Measurements from ENCODE around the gene CYP4F3. TPM values are rescaled to one million over a fixed set of nuclear protein-coding genes. Genes with fewer than 3 reads are reported as not detected.
"Not testable (repeated sequence)": the region's sequence is repeated elsewhere in the genome, so short reads cannot be mapped to it uniquely, and the experiment has no call there.

CYP4F3 gene, protein sequence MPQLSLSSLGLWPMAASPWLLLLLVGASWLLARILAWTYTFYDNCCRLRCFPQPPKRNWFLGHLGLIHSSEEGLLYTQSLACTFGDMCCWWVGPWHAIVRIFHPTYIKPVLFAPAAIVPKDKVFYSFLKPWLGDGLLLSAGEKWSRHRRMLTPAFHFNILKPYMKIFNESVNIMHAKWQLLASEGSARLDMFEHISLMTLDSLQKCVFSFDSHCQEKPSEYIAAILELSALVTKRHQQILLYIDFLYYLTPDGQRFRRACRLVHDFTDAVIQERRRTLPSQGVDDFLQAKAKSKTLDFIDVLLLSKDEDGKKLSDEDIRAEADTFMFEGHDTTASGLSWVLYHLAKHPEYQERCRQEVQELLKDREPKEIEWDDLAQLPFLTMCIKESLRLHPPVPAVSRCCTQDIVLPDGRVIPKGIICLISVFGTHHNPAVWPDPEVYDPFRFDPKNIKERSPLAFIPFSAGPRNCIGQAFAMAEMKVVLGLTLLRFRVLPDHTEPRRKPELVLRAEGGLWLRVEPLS
- 0.27 TPM for total RNA-seq

DNA sequence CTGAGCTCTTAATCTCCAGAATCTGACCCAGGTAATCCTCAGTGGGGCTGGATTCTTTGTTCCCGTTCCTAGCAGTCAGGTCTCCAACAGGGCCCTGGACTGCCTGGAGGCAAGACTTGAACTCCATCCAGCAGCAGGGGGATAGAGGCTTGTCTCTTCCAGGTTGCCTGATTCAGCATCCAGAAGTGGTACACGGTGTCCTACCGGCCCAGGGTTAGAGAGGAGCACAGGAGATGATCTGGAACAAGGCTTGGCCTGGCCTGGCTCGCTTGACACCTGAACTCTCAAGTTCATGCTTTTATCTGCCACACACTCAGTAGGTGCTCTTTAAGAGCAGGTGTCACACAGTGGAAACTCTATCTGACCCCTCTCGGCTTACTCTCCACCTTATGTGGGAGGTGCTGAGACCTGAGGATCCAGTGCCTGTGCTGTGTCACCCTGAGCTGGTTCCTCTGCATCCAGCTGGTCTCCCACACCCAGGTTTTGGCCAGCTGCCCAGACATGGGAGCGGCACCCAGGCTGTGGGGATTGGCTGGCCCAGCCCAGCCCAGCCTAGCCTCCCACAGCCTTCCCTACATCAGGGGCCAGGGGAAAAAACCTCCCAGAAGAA, at the start of gene CYP4F3:
TSS of gene CYP4F3 (plus strand) at position 604 of the 610 bp plus-strand sequence. CDS start 519 bp downstream, outside the sequence.
- peak in 1 of 3 donors; percentile 26 for DNase-seq (ENCODE audit: low read depth in 2 of 3, low spot score in 2 of 3)

DNA sequence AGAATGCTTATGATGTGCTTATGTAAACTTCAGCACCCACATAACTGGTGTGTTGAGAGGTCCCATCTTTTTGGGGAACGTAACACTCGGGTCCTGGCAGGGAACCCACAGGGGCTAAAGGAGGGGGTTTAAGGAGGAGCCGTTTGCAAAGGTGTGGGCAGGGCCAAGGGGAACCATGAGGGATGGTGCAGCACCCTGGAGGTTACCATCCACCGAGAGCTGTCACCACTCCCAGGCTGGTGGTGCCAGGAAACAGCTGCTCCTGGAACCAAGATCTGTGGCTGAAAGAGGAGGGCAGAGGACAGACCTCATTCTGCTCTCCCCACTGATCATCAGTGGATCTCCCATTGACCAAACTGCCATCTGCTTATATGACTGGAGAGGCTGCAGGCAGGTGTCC, 48.9 kb upstream of the CYP4F3 start:
- no peak for DNase-seq (ENCODE audit: low read depth in 2 of 3, low spot score in 2 of 3)

DNA sequence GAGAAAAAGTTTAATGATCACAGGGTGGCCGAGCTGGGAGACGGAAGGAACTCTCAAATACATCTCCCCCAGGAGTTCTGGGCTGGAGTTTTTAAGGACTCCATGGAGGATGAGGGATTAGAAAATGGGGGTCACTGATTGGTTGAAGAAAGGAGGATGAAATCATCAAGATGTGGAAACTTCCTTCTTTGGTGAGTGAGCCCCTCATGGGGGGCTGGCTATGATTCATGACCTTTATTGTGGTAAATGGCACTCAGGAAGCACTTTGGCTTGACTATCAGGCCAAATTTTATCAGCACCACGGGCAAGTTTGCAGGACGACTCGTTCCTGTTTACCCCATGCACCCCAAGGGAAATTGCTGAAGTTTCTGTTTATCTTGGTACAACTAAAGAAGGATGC, 48.2 kb upstream of the CYP4F3 start:
- peak in 1 of 3 donors; percentile 22 for DNase-seq (ENCODE audit: low read depth in 2 of 3, low spot score in 2 of 3)

DNA sequence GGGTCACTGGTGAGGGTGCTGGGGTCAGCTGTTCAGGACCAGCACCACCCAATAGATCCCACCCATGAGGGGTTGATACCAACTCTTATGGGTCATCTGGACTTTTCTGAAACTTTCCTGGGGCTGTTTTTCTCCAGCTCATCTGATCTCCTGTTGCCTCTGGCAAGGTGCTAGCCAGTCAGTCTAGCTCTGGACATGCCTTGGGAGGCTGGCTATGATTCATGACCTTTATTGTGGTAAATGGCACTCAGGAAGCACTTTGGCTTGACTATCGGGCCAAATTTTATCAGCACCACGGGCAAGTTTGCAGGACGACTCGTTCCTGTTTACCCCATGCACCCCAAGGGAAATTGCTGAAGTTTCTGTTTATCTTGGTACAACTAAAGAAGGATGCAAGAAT, 46.9 kb upstream of the CYP4F3 start:
- DNase-seq (ENCODE audit: low read depth in 2 of 3, low spot score in 2 of 3) = not testable (repeated sequence)

DNA sequence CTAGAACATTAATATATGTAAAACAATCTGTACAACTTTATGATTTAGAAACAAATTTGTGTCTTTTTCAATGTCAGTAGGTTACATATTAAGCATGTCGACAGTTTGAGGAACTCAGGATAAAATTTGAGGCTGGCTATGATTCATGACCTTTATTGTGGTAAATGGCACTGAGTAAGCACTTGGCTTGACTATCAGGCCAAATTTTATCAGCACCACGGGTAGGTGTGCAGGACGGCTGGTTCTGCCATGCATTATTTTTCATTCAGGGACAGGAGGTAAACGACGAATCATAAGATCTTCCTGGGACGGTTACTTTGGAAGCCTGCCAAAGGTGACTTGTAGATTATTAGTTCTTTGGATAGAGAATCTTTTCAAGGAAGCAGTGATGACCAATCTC, 45.6 kb upstream of the CYP4F3 start:
- peak in 2 of 3 donors; percentile 27 to 64 for DNase-seq (ENCODE audit: low read depth in 2 of 3, low spot score in 2 of 3)

DNA sequence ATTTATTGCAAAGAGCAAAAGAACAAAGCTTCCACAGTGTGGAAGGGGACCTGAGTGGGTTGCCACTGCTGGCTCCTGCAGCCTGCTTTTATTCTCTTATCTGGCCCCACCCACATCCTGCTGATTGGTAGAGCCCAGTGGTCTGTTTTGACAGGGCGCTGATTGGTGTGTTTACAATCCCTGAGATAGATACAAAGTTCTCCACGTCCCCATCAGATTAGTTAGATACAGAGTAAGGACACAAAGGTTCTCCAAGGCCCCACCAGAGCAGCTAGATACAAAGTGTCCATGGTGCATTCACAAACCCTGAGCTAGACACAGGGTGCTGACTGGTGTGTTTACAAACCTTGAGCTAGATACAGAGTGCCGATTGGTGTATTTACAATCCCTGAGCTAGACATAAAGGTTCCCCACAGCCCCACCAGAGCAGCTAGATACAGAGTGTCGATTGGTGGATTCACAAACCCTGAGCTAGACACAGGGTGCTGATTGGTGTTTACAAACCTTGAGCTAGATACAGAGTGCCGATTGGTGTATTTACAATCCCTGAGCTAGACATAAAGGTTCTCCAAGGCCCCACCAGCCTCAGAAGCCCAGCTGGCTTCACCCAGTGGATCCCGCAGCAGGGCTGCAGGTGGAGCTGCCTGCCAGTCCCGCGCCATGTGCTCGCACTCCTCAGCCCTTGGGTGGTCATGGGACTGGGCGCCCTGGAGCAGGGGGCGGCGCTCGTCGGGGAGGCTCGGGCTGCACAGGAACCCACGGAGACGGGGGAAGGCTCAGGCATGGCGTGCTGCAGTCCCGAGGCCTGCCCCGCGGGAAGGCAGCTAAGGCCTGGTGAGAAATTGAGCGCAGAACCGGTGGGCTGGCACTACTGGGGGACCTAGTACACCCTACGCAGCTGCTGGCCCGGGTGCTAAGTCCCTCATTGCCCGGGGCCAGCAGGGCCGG, 32.4 kb upstream of the CYP4F3 start:
- not testable (repeated sequence) for DNase-seq (ENCODE audit: low read depth in 2 of 3, low spot score in 2 of 3)

DNA sequence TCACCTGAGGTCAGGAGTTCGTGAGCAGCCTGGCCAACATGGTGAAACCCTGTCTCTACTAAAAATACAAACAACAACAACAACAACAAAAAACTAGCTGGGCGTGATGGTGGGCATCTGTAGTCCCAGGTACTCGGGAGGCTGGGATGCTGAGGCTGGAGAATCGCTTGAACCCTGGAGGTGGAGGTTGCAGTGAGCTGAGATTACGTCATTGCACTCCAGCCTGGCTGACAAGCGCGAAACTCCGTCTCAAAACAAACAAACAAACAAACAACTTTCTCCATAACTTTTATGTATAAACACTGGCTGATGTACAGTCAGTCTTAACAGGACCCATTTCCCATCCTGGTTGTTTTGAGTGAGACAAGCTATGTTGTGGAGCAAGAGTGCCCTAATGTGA, 31.4 kb upstream of the CYP4F3 start:
- DNase-seq (ENCODE audit: low read depth in 2 of 3, low spot score in 2 of 3) = no peak

DNA sequence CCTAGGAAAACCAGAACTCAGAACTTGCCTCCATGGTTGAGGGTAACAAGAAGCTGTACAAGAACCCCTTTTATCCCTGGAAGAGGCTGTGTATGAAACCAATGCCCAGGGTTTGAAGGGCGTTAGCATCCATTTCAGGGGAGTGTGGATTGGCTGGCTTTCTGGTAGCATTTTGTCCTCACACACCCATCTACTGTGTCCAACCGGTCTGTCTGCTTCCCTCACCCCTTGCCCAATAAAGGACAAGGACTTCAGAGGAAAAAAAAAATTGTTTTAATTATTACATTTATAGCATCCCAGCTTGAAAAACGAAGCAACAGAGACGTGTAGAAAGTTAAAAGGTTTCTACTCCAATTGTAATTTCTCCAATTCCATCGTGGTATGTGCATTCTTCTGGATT, 28.4 kb upstream of the CYP4F3 start:
- no peak for DNase-seq (ENCODE audit: low read depth in 2 of 3, low spot score in 2 of 3)

DNA sequence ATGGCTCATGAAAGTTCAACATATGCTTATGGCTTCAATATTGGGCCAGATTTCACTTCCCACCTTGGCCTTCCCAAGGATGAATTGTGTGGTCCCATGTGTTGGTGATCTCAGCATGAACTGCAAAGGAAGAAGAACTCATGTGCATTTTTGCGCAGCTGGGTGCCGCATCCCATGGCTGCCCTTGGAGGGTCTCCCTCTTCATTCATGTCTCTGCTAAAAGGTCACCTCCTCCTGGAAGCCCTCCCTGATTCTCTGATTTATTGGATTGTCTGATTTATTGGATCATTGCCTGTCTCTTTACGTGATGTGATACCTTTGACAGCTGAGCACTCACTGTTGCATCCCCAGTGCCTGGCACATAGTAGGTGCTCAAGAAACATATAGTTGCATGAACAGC, 27.4 kb upstream of the CYP4F3 start:
- no peak for DNase-seq (ENCODE audit: low read depth in 2 of 3, low spot score in 2 of 3)

DNA sequence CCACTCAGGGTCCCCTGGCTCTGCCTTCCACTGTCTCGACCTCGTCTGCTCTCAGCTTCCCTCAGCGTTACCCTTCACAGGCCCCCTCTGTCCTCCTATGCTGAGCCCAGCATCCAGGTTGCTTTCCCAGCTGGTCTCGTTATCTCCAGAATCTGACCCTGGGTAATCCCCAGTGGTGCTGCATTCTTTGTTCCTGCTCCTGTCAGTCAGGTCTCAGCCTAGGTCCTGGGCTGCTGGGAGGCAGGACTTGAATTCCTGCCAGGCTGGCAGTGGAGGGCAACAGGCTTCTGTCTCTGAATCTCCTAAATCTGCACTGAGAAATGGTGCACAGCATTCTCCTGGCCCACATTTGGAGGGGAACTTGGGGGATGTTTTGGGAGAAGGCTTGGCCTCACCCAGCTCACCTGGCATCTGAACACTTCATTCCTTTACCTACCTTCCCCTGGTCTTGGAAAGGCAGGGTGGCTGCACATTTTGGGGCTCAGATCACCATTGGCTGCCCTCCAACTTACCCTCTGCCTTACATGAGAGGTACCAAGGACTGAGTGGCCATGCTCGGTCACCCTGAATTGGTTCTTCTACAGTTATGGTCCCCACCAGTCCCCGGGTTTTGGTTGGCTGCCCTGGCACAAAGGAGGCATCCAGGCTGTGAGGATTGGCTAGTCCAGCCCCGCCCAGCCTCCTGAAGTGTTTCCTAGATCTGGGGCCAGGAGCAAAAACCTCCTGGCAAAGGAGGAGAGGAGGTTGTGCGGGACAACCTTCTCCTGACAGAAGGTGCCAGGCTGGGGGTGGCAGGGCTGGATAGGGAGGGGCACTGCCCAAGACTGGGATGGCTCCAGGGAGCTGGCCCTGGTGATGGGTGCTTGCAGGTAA, 26.0 kb upstream of the CYP4F3 start, which contains the start of gene CYP4F8:
TSS of gene CYP4F8 (plus strand) at position 712 of the 873 bp plus-strand sequence. CDS start 399 bp downstream, outside the sequence.
- DNase-seq (ENCODE audit: low read depth in 2 of 3, low spot score in 2 of 3) = no peak

DNA sequence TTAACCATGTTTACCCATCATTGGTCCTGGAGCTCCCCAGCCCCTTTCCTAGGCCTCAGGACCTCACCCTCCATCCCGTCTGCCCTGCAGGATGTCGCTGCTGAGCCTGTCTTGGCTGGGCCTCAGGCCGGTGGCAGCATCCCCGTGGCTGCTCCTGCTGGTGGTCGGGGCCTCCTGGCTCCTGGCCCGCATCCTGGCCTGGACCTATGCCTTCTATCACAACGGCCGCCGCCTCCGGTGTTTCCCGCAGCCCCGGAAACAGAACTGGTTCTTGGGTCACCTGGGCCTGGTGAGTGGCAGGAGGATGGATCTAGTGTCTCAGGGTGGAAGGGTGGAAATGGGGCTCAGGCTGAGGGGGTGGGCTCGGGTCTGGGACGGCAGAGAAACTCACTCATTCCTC, 25.2 kb upstream of the CYP4F3 start:
- DNase-seq (ENCODE audit: low read depth in 2 of 3, low spot score in 2 of 3) = no peak

DNA sequence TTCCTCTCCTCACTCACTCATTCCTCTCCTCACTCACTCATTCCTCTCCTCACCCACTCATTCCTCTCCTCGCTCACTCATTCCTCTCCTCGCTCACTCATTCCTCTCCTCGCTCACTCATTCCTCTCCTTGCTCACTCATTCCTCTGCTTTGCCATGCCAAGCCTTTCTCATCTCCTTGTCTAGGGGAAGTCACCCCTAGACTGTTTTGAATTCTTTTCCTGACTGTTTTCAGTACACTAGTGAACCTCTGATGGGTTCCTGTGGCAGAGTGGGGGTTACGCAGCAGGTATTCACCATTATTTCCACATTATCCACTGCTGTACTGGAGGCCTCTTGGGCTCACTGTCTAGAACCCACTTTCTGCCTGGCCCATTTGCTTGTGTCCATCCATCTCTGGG, 24.5 kb upstream of the CYP4F3 start:
- DNase-seq (ENCODE audit: low read depth in 2 of 3, low spot score in 2 of 3) = no peak

DNA sequence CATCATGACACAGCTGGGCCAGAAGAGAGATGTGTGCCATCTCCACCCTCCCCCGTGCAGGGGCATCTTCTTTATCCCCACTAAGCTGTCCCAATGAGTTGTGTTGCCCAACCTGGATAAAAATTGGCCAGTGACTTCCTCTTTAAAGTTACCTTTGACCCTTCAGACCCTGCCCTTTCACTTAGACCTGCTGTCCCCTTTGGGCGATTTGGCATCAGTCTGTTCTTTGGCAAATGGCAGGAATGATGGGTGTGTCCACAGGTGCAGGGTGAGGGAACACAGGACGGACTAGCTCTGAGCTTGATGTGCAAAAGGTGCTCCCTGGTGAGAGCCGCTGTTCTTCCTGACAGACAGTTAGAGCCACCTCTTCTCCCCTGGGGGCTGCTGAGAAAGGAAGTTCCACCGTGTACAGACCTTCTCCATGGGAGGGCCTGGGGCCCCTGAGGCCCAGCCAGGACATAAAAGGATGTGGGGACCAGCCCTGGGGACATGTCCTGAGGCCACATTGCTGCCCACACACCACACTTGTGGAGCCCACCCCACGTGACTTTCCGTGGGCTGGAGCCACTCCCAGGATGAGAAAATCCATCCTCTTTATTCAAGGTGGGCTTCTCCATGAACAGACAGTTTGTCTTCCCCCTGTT, 23.9 kb upstream of the CYP4F3 start:
- DNase-seq (ENCODE audit: low read depth in 2 of 3, low spot score in 2 of 3) = no peak

DNA sequence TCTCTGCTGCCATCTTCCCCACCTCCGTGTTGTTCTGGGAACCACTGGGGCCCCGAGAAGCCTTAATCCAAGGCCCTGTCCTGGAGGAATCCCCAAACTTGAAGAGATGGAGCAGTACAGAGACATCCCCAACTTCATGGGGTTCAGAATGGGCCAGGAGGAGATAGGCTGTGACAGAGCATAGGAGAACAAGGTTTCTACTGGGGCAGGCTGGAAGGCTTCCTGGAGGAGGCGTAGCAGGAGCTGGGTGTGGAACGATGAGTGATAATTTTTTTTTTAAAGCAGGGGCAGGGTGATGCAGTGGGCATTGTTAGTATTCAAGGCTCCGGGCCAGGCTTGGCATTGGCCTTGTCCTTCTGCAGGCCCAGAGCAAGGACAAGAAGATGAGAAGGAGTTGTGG, 22.4 kb upstream of the CYP4F3 start:
- no peak for DNase-seq (ENCODE audit: low read depth in 2 of 3, low spot score in 2 of 3)

DNA sequence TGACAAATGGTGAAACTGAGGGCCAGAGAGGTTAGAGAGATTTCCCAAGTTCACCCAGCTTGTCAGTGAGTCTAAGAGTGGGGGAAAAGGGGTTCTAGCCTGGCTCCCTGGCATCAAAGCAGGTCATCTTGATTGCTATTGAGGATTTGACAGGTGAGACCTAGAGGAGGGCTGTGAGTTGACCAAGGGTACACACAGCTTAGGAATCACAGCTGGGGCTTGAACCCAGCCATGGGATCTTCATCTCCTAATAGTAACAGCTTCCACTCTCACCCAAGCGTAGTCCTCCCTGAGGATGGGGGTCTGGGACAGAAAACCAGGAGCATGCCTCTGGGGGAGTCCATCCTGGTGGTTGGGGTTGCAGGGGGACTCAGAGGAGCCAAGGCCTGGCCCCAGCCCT, 18.9 kb upstream of the CYP4F3 start:
- DNase-seq (ENCODE audit: low read depth in 2 of 3, low spot score in 2 of 3) = no peak

DNA sequence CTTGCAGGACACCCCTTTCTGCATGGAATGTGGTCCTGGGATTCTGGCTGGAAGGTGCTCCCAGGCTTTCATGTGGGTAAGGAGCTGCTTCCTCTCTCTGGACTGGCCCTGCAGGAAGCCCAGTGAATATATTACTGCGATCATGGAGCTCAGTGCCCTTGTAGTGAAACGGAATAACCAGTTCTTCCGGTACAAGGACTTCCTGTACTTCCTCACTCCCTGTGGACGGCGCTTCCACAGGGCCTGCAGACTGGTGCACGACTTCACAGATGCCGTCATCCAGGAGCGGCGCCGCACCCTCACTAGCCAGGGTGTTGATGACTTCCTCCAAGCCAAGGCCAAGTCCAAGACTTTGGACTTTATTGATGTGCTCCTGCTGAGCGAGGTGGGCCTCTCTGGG, 17.7 kb upstream of the CYP4F3 start:
- DNase-seq (ENCODE audit: low read depth in 2 of 3, low spot score in 2 of 3) = no peak

DNA sequence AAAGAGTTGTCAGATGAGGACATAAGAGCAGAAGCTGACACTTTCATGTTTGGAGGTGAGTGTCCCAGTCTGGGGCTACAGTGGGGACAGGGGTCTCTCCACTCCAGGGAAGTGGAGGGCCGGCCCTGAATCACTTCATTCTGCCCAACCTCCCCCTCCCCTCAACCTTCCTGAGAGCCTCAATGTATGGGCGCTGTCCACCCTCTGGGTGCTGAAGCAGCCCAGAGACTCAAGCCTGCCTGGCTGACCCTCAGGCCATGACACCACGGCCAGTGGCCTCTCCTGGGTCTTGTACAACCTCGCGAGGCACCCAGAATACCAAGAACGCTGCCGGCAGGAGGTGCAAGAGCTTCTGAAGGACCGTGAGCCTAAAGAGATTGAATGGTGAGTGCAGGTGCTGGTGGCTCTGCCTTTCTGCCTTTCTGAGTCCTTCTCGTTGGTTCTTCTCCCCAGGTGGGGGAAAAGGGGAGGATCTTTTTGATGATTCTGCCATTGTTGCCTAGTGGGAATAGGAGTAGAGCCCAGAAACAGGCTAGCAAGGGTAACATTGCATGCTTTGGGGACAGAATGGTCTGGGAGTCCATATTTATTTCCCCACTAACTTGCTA, 16.9 kb upstream of the CYP4F3 start:
- DNase-seq (ENCODE audit: low read depth in 2 of 3, low spot score in 2 of 3) = peak in 2 of 3 donors; percentile 21 to 48

DNA sequence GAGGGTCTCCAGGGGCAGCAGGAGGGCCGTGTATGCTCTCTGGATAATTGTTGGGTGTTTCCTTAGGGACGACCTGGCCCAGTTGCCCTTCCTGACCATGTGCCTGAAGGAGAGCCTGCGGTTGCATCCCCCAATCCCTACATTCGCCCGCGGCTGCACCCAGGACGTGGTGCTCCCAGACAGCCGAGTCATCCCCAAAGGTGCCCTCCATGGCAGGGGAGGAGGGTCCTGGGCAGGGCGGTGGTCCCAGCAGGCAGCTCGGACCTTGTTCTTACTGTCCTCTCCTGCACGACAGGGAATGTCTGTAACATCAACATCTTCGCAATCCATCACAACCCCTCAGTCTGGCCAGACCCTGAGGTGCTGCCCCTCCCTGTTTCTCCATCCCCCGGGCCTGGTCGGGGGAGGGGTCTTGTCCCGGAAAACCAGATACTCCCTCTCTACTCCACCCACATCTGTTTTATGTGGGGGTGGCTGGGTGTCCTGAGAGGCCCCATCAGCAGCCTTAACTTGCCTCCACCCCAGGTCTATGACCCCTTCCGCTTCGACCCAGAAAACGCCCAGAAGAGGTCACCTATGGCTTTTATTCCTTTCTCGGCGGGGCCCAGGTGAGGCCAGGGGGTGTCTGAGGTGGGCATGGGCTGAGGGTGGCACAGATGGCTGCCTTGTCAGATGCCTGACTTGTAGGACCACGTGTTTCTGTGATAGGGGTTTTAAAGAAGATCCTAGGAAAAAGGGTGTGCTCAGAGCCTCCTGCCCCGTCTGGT, 12.3 kb upstream of the CYP4F3 start:
- DNase-seq (ENCODE audit: low read depth in 2 of 3, low spot score in 2 of 3) = no peak

All from hematopoietic multipotent progenitor cell (in vitro differentiated cells).